Activated T-helper 1 cell treated with anti-CD3 and anti-CD28 coated beads, Interleukin-2, amount 50 U/mL, for 16 hours (primary cell): ENCODE measurements around the gene ADM2.
"Not testable (repeated sequence)": the region's sequence is repeated elsewhere in the genome, so short reads cannot be mapped to it uniquely, and the experiment has no call there.

Experiments
- DNase-seq, 2 donors: peaks; one replicate each; pipeline ENCODE4 v3.0.0-alpha.2; 2020; ENCODE audit warnings: low read depth in 1 of 2, low spot score in 1 of 2

The ADM2 gene, protein sequence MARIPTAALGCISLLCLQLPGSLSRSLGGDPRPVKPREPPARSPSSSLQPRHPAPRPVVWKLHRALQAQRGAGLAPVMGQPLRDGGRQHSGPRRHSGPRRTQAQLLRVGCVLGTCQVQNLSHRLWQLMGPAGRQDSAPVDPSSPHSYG

DNA sequence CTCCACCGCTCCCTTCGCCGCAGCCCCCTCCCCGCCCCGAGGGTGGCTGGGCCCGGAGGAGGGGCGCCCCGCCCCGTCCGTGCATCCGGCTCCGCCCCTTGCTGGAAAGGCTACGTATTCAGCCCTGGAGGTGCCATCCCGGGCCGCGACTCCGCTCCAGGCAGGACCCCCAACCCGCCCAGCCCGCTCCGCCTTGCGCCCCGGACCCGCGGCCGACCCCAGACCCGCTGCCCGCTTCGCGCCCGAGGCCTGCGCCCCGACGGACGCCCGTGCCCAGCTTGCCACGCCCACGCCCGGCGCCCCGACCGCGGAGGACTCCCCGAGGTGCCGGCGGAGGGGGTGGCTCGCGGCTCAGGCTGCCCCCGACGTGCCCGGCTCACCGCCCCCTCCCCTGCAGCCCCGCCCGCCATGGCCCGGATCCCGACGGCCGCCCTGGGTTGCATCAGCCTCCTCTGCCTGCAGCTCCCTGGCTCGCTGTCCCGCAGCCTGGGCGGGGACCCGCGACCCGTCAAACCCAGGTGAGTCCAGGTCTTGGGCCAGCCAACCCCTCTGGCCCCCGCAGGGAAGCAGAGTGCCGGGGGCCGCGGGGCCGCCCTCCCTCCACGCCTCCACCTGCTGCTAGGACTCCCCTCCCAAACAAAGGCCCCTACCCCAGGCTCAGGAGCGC, at the start of gene ADM2:
Gene ADM2, plus strand, starts transcription at position 104 of the 667 bp plus-strand sequence. Its CDS starts 305 bp downstream, at position 409.
- peak; percentile 31 to 49 for DNase-seq

DNA sequence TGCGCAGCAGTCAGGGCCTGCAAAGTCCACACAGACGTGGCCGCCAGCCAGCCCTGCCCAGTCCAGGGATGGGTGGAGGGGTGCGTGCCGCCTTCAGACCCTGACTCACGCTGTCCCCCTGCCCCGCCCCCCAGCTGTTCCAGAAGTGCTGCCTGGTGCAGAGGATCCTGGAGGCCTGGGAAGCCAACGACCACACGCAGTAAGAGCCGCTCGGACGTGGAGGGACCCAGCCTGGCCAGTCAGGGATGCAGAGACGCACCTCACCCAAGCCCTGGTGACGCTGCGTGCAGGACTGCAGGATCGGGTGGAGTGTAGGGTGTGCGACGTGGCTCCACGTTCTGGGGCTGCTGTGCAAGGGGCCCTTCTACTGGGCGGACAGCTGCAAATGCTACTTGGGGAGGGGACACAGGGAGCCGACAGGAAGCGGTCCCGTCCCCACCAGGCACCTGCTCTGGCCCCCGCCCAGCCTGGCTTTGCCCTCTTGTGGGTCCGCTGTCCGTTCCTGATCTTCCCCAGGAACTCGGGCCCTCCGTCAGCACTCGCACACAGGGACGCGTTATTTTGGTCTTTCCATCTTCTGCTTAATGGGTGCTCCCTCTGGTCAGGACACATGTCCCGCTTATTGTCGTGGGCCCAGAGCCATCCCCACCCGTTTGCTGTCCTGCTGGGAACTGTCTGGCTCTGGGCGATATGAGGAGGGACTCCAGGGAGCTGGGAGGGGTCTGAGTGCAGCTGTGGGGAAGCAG, 49.0 kb upstream of the ADM2 start:
- no peak for DNase-seq

DNA sequence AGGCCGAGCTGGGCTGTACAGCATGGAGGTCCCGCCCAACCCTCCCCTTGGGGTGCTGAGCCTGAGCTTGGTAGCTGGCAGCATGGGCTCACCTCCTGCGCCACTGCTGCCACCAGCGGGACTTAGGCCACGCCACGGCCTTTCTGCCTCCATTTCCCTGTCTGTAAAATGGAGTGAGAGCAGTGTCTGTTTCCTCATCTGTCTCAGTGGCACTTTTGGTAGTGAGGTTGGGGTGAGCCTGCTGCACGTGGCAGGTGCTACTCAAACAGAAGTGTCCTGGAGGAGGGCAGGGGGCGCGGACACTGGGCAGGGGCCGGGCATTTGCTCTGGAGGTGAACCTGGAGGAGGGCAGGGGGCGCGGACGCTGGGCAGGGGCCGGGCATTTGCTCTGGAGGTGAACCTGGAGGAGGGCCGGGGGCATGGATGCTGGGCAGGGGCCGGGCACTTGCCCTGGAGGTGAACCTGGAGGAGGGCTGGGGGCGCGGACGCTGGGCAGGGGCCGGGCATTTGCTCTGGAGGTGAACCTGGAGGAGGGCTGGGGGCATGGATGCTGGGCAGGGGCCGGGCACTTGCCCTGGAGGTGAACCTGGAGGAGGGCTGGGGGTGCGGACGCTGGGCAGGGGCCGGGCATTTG, 48.3 kb upstream of the ADM2 start:
- not testable (repeated sequence) for DNase-seq

DNA sequence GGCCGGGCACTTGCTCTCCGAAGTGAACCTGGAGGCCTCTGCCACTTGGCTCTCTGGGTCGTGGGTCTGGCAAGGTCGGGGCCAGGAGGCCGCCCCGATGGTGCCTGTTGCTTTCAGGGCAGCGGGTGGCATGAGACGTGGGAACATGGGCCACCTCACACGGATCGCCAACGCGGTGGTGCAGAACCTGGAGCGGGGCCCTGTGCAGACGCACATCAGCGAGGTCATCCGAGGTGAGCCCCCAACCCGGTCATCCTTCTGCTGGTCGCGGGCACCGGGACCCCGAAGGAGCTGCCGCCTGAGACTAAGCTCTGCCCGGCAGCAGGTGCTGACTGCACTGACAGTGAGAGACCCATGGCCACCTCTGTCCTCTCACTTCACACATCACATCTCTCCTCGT, 46.5 kb upstream of the ADM2 start:
- DNase-seq = no peak

DNA sequence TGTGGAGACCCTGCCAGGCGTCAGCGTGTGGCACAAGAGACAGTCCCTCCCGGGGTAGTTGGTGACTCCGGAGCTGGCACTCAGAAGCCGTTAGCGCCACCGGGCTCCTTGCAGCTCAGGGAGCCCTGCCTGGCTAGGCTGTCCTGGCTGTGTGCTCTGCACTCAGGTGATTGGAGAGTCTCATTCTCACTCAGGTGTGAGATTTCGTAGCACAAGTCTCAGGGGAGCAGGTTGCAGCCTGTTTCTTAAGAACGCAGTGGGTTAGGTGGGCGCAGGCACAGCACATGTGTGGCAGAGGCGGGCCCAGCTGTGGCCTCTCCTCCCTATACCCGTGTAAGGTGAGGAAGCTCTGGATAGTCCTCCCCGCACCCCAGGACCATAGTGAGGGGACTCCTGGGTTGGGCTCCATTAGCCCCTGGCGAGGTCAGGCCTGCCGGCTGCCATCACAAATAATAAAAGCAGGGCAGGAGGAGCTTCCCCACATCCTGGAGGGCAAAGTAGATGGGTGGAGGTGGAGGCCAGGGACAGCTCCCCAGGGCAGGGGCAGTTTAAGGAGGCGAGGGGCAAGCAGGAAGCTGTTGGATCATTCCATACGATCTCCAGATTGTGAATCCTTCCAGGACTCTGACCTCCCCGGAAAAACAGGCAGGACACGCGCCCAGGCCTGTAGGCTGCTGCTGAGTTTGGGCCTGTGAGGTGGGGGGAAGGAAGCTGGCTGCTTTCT, 45.9 kb upstream of the ADM2 start:
- no peak for DNase-seq

DNA sequence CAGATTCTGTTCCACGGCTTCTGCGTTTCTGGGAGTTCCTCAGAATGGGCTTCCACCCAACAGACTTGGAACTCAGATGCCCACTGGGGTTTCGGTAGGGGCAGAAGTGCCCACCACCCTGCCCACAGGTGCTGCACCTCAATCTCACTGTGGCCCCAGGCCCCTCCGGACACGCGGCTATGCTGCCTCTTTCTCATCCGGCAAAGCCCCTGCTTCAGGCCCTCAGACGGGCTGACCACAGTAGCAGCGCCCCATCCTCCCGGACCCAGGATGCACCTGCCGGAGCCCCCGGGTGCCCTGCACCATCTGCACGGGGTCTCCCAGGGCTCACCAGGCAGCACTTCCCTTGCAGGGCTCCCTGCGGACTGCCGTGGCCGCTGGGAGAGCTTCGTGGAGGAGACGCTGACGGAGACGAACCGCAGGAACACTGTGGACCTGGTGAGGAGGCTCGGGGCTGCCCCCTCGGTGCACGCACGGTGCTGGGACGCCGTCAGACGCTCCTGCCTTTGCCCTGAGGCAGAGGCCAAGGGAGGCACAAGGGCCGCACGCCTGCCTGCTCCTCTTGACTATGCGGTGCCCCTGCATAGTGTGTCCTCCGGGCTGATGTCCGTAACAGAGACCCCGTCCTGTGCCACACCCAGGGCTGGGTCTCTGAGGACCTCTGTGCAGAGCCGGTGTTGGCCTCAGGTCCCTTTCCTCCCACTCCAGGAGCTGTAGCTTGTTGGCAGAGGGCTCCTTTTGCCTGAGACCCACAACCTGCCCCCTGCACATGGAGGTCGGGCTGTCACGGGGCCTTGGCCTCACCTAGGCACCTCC, 45.1 kb upstream of the ADM2 start:
- DNase-seq = no peak

DNA sequence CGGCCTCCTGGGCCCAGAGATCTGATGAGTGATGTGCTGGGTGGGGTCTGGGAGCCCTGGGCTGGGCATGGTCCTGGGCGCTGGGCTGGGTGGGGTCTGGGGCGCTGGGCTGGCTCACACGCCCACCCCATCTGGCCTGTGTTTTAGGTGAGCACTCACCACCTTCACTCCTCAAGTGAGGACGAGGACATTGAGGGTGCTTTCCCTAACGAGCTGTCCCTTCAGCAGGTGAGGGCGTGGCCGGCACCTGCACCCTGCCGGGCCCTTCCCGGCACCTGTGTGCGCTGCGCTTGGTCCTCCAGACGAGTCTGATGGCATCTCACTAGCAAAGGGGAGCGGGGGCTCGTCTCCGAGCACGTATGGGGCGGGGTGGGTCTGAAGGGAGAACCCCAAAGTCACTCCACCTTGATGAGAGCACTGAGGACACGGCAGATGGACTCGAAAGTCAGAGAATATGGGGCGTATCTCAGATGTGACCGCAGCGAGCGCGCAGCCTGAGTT, 44.5 kb upstream of the ADM2 start:
- no peak for DNase-seq

DNA sequence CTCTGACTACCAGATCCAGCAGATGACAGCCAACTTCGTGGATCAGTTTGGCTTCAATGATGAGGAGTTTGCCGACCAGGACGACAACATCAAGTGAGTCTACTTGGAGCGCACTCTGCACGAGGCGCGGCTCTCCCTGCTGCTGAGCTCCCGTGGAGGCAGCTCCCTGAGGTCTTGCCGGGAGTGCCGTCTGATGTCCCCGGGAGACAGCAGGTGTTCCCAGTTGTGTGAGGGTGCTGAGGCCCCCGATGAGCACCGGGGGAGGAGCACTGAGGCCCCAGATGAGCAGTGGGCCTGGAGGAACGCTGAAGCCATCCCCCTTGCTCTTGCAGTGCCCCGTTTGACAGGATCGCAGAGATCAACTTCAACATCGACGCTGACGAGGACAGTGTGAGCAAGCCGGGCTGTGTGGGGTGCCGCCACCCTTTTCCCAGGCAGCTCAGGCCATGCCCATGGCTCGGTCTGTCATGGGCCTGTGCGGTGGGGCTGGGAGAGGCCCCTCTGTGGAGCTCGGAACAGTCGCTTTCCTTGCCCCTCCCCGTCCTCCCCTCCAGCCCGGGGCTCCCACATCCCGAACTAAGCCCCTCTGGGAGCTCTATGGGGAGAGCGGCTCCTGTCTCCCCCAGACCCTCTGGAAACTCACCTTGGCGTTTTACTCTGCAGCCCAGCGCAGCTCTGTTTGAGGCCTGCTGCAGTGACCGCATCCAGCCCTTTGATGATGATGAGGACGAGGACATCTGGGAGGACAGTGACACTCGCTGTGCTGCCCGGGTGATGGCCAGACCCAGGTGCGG, 43.6 kb upstream of the ADM2 start:
- no peak for DNase-seq

DNA sequence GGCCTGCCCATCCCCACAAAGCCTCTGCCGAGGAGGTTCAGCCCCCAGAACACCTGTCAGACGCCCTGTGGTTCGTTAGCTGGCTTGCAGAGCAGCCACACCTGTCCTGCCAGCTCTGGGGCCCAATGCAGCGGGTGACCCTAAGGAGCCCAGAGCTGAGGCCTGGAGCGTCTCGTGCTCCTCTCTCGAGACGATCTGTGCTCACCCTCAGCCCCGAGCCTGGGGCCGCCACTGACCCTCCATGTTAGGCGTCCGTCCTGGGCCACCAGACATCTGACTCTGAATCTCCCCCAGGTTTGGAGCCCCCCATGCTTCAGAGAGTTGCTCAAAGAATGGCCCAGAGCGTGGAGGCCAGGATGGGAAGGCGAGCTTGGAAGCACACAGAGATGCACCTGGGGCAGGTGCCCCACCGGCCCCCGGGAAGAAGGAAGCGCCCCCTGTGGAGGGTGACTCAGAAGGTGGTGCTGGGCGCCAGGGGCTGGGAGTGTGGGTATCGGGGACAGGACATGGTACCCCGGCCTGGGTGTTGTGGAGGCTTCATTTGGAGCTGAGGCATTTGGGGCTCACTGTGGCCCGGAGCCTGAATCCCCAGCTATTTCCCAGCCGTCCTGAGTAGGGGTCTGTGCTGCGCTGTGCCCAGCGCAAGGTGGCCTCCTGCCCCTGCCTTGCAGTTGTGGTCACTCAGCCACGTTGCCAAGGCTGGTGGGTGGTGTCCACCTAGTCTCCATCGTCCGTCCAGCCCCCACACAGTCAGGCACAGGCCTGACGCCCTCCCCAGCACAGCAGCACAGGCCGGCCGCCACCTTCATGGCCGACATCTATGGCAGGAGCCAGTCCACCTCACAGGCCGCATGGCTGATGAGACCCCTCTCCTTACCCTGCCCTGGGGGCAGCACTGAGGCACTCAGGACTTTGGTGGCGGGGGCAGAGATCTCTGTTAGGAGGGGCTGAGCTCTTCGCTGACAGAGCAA, 42.8 kb upstream of the ADM2 start:
- no peak for DNase-seq

DNA sequence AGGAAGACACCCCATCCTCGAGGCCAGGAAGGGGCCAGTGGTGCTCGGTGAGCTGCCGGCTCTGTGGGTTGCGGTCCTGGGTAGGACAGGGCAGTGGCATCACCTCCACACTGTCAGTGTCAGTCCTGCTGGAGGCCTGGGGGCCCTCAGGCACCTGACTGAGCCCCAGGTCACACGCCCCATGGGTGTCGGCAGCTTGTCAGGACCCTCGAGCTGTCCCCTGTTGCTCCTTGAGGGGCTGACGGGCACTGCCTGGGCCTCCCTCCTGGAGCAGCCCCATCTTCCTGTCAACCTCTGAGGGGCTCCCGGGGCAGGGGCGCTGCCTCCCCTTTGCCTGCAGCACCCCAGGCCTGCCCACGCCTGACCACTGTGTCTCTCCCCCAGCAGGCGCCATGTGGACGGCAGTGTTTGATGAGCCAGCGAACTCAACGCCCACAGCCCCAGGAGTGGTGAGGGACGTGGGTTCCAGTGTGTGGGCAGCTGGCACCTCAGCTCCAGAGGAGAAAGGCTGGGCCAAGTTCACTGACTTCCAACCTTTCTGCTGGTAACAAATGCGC, 42.0 kb upstream of the ADM2 start:
- DNase-seq = no peak

DNA sequence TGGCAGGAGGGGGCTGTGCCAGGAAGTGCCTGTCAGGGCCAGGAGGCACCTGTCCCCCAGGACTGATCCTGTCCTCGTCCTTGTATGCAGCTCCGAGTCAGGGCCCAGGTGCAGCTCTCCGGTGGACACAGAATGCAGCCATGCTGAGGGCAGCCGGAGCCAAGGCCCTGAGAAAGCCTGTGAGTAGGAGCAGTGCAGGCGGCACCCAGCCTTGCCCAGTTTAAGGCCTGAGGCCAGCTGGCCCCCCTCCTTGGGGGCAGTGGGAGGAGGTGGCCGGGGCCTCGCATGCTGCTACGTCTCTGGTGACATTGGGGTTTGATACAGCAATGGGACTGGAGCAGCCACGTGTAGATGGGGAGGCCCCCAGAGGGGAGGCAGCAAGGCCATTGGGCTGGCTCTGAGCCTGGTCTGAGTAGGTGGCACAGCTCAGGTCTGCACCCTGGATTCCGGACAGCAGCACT, 41.4 kb upstream of the ADM2 start:
- no peak for DNase-seq

DNA sequence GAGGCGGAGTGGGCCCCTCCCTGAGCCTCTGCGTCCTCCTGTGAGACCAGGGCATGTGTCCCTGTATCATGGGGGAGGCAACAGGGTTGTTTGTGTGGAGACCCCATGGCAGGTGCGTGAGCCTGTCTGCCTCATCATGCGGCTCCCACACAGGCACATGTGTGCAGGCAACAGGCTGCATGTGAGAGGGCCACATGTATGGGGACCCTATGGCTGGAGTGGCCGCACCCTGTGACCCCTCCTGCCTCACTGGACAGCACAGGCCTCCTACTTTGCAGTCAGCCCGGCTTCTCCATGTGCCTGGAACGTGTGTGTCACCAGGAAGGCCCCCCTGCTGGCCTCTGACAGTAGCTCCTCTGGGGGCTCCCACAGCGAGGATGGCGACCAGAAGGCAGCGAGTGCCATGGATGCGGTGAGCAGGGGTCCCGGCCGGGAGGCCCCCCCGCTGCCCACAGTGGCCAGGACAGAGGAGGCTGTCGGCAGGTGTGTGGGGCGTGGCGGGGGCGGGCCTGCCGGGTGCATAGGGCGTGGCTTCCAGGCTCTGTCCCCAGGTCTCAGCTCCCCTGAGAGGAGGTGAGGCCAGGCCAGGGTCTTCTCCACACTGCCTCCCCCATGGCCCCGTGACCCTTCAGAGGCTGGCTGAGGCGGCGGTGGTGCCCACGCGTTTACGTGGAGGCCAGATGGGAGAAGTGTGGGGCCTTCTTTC, 40.6 kb upstream of the ADM2 start:
- DNase-seq = no peak

DNA sequence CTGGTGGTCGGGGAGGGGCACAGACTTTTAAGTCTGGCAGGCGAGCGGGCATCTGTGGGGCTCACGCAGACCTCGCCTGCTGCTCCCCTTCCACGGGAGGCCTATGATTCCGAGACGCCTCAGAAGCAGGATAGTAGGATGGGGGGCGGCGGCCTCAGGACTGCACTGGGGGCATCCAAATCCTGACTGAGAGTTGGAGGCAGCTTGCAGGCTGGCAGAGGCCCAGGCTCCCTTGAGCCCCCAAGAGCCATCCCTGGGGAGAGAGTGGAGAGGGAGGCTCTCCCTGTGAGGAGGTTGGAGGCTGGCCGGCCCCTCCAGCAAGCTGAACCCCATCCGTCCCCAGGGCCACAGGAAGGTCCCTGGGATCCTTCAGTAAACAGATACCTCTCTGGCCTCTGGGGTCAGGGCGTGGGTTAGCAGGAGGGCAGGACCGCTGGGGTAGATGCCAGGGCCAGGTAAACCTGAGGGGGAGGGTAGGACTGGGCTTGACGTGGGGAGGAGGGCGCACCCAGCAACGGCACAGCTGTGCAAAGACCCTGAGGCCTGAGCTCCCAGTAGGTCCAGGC, 39.8 kb upstream of the ADM2 start:
- DNase-seq = no peak

DNA sequence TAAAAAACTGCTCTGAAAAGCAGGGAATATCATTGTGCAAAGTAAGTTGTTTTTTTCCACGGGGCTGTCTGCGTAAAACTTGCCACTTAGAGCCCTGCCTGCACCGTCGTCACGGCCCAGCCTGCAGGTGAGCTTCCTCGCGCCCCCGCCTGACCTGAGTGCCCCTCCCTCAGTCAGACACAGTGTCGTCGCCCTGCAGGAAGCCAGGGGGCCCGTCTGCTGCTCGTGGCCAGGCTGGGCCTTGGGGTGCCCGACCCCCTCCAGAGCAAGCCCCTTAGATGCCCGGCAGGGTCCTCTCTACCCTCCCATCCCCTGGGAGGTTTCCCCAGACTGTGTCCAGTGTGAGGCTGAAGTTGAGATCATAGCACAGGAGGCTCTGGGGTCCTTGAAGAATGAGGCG, 38.1 kb upstream of the ADM2 start:
- no peak for DNase-seq

DNA sequence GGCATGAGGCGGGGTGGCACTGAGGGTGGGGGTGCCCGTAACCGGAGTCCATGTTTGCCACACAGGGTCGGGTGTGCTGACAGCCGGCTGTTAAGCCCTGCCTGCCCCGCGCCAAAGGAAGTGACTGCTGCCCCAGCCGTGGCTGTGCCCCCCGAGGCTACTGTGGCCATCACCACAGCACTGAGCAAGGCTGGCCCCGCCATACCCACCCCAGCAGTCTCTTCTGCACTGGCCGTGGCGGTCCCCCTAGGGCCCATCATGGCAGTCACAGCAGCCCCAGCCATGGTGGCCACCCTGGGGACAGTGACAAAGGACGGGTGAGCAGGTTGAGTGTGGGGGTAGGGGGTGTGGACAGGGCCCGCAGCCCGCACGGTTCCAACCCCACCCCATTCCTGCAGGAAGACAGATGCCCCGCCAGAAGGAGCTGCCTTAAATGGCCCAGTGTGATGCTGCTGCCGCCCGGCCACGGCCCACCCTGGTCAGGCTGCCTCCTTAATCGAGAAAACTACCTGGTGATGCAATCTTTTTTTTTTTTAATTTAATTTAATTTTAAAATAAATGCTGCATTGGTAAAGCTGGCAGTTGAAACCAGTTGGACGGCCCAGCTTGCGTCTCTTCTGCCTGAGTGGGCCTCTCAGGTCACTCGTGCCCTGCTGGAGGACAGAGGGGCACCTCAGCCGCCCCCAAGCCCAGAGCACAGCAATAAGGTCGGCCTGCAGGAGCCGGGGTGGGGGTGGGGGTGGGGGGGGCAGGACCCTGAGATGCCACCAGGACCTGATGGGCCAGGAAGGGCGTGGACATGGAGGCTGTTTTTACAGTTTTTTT, 37.3 kb upstream of the ADM2 start:
- DNase-seq = no peak

DNA sequence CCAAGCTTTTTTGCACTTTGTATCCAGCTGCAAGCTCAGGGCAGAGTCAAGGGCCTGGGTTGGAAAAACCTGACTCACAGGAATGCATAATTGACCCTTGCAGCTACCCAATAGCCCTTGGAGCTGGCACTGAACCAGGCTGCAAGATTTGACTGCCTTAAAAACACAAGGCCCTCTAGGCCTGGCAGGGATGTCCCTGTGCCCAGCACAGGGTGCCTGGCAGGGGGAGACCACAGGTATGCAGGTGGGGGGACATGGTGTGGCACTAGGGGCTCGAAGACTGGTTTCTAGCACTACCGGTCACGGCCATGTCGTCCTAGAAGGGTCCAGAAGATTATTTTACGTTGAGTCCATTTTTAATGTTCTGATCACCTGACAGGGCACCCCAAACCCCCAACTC, 36.7 kb upstream of the ADM2 start:
- DNase-seq = no peak
